Mucosa of stomach (tissue), 1 donor: Measurements from ENCODE around the gene CUEDC1.
"Not testable (repeated sequence)": the region's sequence is repeated elsewhere in the genome, so short reads cannot be mapped to it uniquely, and the experiment has no call there.

ENCODE experiments used
- H3K27me3 ChIP-seq: one replicate; pipeline ENCODE4 v1.7.0; 2013; ENCODE audit warnings: mild to moderate bottlenecking, low read length; ENCODE audit not compliant: control insufficient read depth, insufficient read depth
- H3K36me3 ChIP-seq: one replicate; pipeline ENCODE4 v1.7.0; 2013; ENCODE audit warnings: low read length; ENCODE audit not compliant: control insufficient read depth, insufficient read depth
- H3K4me1 ChIP-seq: one replicate; pipeline ENCODE4 v1.7.0; 2013; ENCODE audit warnings: mild to moderate bottlenecking, low read length; ENCODE audit not compliant: control insufficient read depth, insufficient read depth
- H3K4me3 ChIP-seq: one replicate; pipeline ENCODE4 v1.7.0; 2013; ENCODE audit warnings: low read length
- H3K9ac ChIP-seq: one replicate; pipeline ENCODE4 v1.7.0; 2013; ENCODE audit warnings: mild to moderate bottlenecking, low read length, moderate library complexity
- H3K9me3 ChIP-seq: one replicate; pipeline ENCODE4 v1.7.0; 2013; ENCODE audit warnings: mild to moderate bottlenecking, low read length, moderate library complexity; ENCODE audit not compliant: control insufficient read depth
- donor health status: Pancreatic carcinoma.

The CUEDC1 gene

GRCh38 chr17:57982452-57983170 is 27.4 kb upstream of the CUEDC1 start:
- H3K4me3 ChIP-seq = no peak overlapping the region
- H3K36me3 ChIP-seq = no peaks in the 10 kb centered on the region
- H3K27me3 ChIP-seq = no peaks in the 10 kb centered on the region
- no peak overlapping the region for H3K9ac ChIP-seq
- H3K4me1 ChIP-seq = peaks cover 10% of the 10 kb centered on the region
- H3K9me3 ChIP-seq = no peaks in the 10 kb centered on the region

GRCh38 chr17:57980522-57980921 is 25.3 kb upstream of the CUEDC1 start:
- no peaks in the 10 kb centered on the region for H3K27me3 ChIP-seq
- H3K36me3 ChIP-seq = no peaks in the 10 kb centered on the region
- no peak overlapping the region for H3K9ac ChIP-seq
- H3K4me3 ChIP-seq = no peak overlapping the region
- H3K4me1 ChIP-seq = peaks cover 10% of the 10 kb centered on the region
- H3K9me3 ChIP-seq = no peaks in the 10 kb centered on the region

- no peak overlapping the region for H3K4me3 ChIP-seq
- H3K36me3 ChIP-seq = no peaks in the 10 kb centered on the region
- H3K9ac ChIP-seq = no peak overlapping the region
- no peaks in the 10 kb centered on the region for H3K9me3 ChIP-seq
- H3K4me1 ChIP-seq = peaks cover 10% of the 10 kb centered on the region
- no peaks in the 10 kb centered on the region for H3K27me3 ChIP-seq
Measured at GRCh38 chr17:57979076-57979475, 23.9 kb upstream of the CUEDC1 start.

- no peaks in the 10 kb centered on the region for H3K36me3 ChIP-seq
- H3K4me3 ChIP-seq = no peak overlapping the region
- H3K27me3 ChIP-seq = no peaks in the 10 kb centered on the region
- no peak overlapping the region for H3K9ac ChIP-seq
- no peaks in the 10 kb centered on the region for H3K4me1 ChIP-seq
- H3K9me3 ChIP-seq = no peaks in the 10 kb centered on the region
Measured at GRCh38 chr17:57976594-57976993, 21.4 kb upstream of the CUEDC1 start.

GRCh38 chr17:57975044-57975443 is 19.8 kb upstream of the CUEDC1 start:
- H3K4me3 ChIP-seq = no peak overlapping the region
- H3K4me1 ChIP-seq = no peaks in the 10 kb centered on the region
- H3K9ac ChIP-seq = no peak overlapping the region
- no peaks in the 10 kb centered on the region for H3K27me3 ChIP-seq
- no peaks in the 10 kb centered on the region for H3K36me3 ChIP-seq
- no peaks in the 10 kb centered on the region for H3K9me3 ChIP-seq

GRCh38 chr17:57974053-57974824 is 19.0 kb upstream of the CUEDC1 start:
- not testable (repeated sequence) for H3K27me3 ChIP-seq, H3K9me3 ChIP-seq, H3K9ac ChIP-seq, H3K4me1 ChIP-seq, H3K36me3 ChIP-seq, H3K4me3 ChIP-seq

- no peaks in the 10 kb centered on the region for H3K36me3 ChIP-seq
- no peaks in the 10 kb centered on the region for H3K4me1 ChIP-seq
- H3K9ac ChIP-seq = no peak overlapping the region
- no peaks in the 10 kb centered on the region for H3K9me3 ChIP-seq
- H3K27me3 ChIP-seq = no peaks in the 10 kb centered on the region
- no peak overlapping the region for H3K4me3 ChIP-seq
Measured at GRCh38 chr17:57972151-57972550, 16.9 kb upstream of the CUEDC1 start.

GRCh38 chr17:57971572-57971971 is 16.4 kb upstream of the CUEDC1 start:
- H3K9me3 ChIP-seq = no peaks in the 10 kb centered on the region
- no peaks in the 10 kb centered on the region for H3K27me3 ChIP-seq

GRCh38 chr17:57970710-57971109 is 15.5 kb upstream of the CUEDC1 start:
- Histone ChIP-seq H3K9ac (no peak overlapping the region), H3K27me3 (no peaks in the 10 kb centered on the region), H3K36me3 (no peaks in the 10 kb centered on the region), H3K4me1 (no peaks in the 10 kb centered on the region), H3K9me3 (no peaks in the 10 kb centered on the region), H3K4me3 (no peak overlapping the region)

More at GRCh38 chr17:57971572-57971971, 16.4 kb upstream of the CUEDC1 start:
- Histone ChIP-seq H3K4me1 (no peaks in the 10 kb centered on the region), H3K9ac (no peak overlapping the region), H3K4me3 (no peak overlapping the region), H3K36me3 (no peaks in the 10 kb centered on the region)

GRCh38 chr17:57968456-57968855 is 13.2 kb upstream of the CUEDC1 start:
- H3K27me3 ChIP-seq = no peaks in the 10 kb centered on the region
- H3K36me3 ChIP-seq = no peaks in the 10 kb centered on the region
- H3K9ac ChIP-seq = no peak overlapping the region
- no peak overlapping the region for H3K4me3 ChIP-seq
- no peaks in the 10 kb centered on the region for H3K4me1 ChIP-seq
- no peaks in the 10 kb centered on the region for H3K9me3 ChIP-seq

GRCh38 chr17:57966875-57967274 is 11.7 kb upstream of the CUEDC1 start:
- no peaks in the 10 kb centered on the region for H3K9me3 ChIP-seq
- no peak overlapping the region for H3K4me3 ChIP-seq
- no peak overlapping the region for H3K9ac ChIP-seq
- no peaks in the 10 kb centered on the region for H3K36me3 ChIP-seq
- no peaks in the 10 kb centered on the region for H3K4me1 ChIP-seq
- H3K27me3 ChIP-seq = no peaks in the 10 kb centered on the region

GRCh38 chr17:57966246-57966645 is 11.0 kb upstream of the CUEDC1 start:
- no peaks in the 10 kb centered on the region for H3K4me1 ChIP-seq
- H3K4me3 ChIP-seq = no peak overlapping the region
- H3K27me3 ChIP-seq = no peaks in the 10 kb centered on the region
- no peak overlapping the region for H3K9ac ChIP-seq
- no peaks in the 10 kb centered on the region for H3K9me3 ChIP-seq
- H3K36me3 ChIP-seq = no peaks in the 10 kb centered on the region
